Measurements from ENCODE around the gene XRCC4.

GRCh38 chr5:83371726-83372125 is 294.4 kb downstream of the XRCC4 start:
- no peak for TF ChIP-seq MXI1 (conservative IDR thresholded peaks at IDR 0.05; ENCODE audit: poor library complexity, severe bottlenecking)
- TF ChIP-seq, protein P1, sequence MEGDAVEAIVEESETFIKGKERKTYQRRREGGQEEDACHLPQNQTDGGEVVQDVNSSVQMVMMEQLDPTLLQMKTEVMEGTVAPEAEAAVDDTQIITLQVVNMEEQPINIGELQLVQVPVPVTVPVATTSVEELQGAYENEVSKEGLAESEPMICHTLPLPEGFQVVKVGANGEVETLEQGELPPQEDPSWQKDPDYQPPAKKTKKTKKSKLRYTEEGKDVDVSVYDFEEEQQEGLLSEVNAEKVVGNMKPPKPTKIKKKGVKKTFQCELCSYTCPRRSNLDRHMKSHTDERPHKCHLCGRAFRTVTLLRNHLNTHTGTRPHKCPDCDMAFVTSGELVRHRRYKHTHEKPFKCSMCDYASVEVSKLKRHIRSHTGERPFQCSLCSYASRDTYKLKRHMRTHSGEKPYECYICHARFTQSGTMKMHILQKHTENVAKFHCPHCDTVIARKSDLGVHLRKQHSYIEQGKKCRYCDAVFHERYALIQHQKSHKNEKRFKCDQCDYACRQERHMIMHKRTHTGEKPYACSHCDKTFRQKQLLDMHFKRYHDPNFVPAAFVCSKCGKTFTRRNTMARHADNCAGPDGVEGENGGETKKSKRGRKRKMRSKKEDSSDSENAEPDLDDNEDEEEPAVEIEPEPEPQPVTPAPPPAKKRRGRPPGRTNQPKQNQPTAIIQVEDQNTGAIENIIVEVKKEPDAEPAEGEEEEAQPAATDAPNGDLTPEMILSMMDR (IDR thresholded peaks at IDR 0.05; ENCODE audit: poor library complexity, severe bottlenecking): no peak
- no peak for TF ChIP-seq EZH2 (IDR thresholded peaks at IDR 0.05; ENCODE audit: borderline replicate concordance, insufficient read depth, low read length, poor library complexity, severe bottlenecking)
- no peak for TF ChIP-seq EP300 (conservative IDR thresholded peaks at IDR 0.05; ENCODE audit: poor library complexity, severe bottlenecking)
- TF ChIP-seq RAD21 (conservative IDR thresholded peaks at IDR 0.05): no peak
